GM12874 (cell line): ENCODE measurements around the gene TMEM167A.

Experiments used
- TF ChIP-seq, protein P1 (sequence below): IDR thresholded peaks from 2 replicates; pipeline ENCODE4 v1.5.1; 2011; ENCODE audit warnings: low read depth, mild to moderate bottlenecking, control low read depth, low read length, moderate library complexity; ENCODE audit not compliant: insufficient read depth

Gene TMEM167A, protein sequence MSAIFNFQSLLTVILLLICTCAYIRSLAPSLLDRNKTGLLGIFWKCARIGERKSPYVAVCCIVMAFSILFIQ

DNA sequence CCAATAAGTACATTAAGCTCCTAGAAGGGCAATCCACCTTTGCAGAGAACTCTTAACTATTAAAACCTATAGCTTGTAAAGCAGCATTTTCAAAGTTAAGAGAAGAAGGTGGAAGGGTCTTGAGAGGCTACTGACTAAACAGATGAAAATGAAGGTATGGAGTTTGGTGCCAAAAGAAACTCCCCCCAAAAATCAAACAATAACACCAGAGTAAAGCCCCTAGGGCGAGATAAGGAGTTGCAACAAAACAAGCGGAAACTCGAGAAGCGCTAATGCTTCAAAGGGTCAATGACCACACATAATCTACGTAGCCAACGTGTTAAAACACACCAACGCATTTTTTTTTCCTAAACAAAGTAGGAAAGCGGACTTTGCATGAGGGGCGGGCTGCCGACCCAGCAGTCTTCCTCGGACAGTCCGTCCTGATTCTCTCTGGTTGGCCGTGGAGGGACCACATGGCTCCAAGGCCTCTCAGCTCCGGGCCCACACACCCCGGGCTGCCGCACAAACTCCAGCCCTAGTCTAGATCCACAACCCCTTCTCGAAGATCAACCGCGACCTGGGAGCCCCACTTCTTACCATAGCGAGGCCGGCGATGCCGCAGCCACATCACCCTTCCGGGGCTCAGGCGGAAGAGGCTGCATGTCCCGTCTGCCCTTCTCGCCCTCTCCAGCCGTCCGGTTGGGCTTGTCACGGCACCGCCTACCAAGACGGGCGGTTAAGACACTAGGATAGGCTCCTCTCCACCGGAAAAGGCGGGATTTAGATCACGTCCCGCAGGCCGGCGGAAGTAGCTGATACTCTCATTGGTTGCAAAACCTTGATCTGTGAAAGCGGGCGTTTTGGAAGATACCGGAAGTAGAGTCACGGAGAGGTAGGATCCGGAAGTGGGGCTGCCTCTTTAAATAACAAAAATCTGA, at the start of gene TMEM167A, which contains the start of gene XRCC4:
TSS of gene TMEM167A (minus strand) at position 653 of the 920 bp plus-strand sequence. CDS start at position 582, 71 bp downstream.
TSS of gene XRCC4 (plus strand) at position 806 of the 920 bp plus-strand sequence. CDS start 27,373 bp downstream, outside the sequence.
- TF ChIP-seq, protein P1, sequence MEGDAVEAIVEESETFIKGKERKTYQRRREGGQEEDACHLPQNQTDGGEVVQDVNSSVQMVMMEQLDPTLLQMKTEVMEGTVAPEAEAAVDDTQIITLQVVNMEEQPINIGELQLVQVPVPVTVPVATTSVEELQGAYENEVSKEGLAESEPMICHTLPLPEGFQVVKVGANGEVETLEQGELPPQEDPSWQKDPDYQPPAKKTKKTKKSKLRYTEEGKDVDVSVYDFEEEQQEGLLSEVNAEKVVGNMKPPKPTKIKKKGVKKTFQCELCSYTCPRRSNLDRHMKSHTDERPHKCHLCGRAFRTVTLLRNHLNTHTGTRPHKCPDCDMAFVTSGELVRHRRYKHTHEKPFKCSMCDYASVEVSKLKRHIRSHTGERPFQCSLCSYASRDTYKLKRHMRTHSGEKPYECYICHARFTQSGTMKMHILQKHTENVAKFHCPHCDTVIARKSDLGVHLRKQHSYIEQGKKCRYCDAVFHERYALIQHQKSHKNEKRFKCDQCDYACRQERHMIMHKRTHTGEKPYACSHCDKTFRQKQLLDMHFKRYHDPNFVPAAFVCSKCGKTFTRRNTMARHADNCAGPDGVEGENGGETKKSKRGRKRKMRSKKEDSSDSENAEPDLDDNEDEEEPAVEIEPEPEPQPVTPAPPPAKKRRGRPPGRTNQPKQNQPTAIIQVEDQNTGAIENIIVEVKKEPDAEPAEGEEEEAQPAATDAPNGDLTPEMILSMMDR, result no peak

- TF ChIP-seq, protein P1, result no peak
Measured at GRCh38 chr5:83126501-83126900, 49.3 kb upstream of the TMEM167A start.

- TF ChIP-seq, protein P1, result no peak
Measured at GRCh38 chr5:83125560-83125959, 48.4 kb upstream of the TMEM167A start.

GRCh38 chr5:83124593-83124992, 47.4 kb upstream of the TMEM167A start:
- TF ChIP-seq, protein P1, result no peak

- TF ChIP-seq, protein P1, result no peak
Measured at GRCh38 chr5:83118976-83119375, 41.8 kb upstream of the TMEM167A start.

- TF ChIP-seq, protein P1, result no peak
Measured at GRCh38 chr5:83118471-83118870, 41.3 kb upstream of the TMEM167A start.

DNA sequence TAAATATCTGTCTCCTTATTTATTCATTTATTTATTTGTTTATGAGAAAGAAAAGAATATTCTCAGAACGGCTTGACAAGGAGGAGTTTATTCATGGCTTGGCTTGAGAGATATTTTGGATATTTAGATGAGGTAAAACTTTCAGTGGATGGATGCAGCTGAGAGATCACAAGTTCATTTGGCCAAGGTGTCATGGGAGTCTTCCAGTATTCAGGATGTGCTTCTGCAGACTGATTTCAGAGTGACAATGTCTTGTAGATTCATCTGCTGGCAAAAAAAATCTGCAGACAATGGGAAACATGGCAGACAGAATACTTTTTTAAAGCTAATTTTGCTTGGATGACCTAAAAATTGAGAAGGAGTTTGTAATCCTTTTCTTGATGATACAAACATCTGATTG, 38.6 kb upstream of the TMEM167A start:
- TF ChIP-seq, protein P1, result no peak
